ENCODE results near the gene TYRP1.

GRCh38 chr9:12697719-12698118 lies 4.5 kb downstream of the TYRP1 start:
- TF ChIP-seq CTCF (IDR thresholded peaks at IDR 0.05) (no peak), POLR2A (IDR thresholded peaks at IDR 0.05) (no peak)

Measured in lower leg skin (tissue), 3 donors.